HG03196 (cell line): ENCODE results near the gene PRKCQ.

ENCODE experiments used
- ATAC-seq: cut with Tn5 transposase; IDR thresholded peaks from one replicate; pipeline ENCODE4 v1.9.1; 2021; ENCODE audit not compliant: unreplicated experiment

Gene PRKCQ

GRCh38 chr10:6570893-6571292 is 9.2 kb downstream of the PRKCQ start:
- no peak for ATAC-seq

GRCh38 chr10:6569259-6569658 is 10.8 kb downstream of the PRKCQ start:
- ATAC-seq: no peak

DNA sequence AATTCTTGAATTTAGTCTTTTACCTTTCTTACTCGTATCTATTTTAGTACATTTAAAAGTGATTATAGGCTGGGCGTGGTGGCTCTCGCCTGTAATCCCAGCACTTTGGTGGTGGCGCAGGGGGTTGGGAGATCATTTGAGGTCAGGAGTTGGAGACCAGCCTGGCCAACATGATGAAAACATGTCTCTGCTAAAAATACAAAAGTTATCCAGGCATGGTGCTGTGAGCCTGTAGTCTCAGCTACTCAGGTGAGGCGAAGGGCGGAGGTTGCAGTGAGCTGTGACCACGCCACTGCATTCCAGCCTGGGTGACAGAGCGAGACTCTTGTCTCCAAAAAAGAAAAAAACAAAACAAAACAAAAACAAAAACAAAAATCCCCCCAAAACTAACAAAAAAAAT is 12.2 kb downstream of the PRKCQ start:
- no peak for ATAC-seq

DNA sequence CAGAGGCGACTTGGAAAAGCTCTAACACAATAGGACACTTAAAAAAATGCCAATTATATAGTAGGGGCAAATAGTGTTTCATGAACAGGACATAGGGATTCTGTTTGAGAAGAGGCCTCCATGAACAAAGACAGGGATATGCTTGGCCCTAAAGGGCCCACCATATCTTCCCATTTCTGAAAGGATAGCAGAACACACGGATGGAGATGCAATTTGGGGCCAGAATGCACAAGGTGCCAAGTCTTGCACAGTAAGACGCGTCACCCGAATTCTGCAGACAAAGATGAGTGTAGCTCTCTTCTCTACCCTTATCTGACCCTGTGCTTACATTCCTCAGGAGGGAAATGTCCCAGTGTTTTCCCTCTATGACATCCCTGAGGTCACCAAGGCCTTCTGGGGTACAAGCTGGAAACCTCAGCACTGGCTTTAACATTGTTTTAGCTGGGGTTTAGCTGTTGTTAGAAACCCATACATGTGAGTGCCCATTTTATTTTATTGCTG is 12.8 kb downstream of the PRKCQ start:
- no peak for ATAC-seq

GRCh38 chr10:6565588-6565987 is 14.5 kb downstream of the PRKCQ start:
- ATAC-seq: no peak

- ATAC-seq: no peak
Observed at GRCh38 chr10:6564367-6564766, 15.7 kb downstream of the PRKCQ start.

DNA sequence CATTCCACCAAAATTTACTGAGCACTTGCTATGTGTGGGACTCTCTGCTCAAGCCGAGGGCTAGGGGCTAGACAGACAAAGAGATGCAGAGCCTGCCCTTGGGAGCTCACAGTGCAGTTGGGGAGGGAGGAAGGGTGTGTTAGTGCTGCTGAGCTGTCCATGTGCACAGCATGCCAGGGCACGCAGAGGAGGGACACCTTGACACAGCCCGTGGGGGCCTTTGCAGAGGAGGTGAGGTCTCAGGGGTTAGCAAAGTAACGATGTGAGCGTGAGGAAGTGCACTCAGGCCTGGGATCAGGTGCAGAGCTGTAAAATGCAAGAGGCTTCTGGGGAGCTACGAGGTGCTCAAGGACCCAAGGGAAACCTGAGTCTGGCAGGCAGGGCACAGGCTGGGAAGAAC is 16.3 kb downstream of the PRKCQ start:
- ATAC-seq: no peak

- ATAC-seq: no peak
Observed at GRCh38 chr10:6563075-6563474, 17.0 kb downstream of the PRKCQ start.

DNA sequence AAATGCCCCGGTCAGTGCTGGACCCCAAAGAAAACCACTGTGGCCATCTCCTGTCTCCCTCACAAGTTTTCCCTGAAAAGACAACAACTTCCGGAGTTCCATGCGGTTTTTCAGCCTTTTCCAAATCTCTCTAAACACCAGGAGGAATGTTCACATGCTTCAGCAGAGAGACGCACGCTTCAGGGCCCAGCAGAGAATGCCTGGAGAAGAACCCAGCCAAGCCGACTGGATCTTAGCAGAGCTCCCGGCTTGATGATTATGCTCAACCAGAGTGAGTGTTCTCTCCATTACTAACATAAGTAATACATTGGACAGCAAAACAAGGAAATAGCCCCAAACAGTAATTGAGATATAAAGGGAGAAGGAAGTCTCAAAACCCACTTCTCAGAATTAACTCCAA is 17.9 kb downstream of the PRKCQ start:
- ATAC-seq: no peak

GRCh38 chr10:6561552-6561951 is 18.5 kb downstream of the PRKCQ start:
- ATAC-seq: no peak

- no peak for ATAC-seq
Observed at GRCh38 chr10:6558759-6559461, 21.2 kb downstream of the PRKCQ start.

- ATAC-seq: no peak
Observed at GRCh38 chr10:6558272-6558671, 21.8 kb downstream of the PRKCQ start.

GRCh38 chr10:6553937-6554336 is 26.1 kb downstream of the PRKCQ start:
- no peak for ATAC-seq

GRCh38 chr10:6543431-6544005 is 36.6 kb downstream of the PRKCQ start:
- no peak for ATAC-seq

- ATAC-seq: no peak
Observed at GRCh38 chr10:6542999-6543430, 37.1 kb downstream of the PRKCQ start.

DNA sequence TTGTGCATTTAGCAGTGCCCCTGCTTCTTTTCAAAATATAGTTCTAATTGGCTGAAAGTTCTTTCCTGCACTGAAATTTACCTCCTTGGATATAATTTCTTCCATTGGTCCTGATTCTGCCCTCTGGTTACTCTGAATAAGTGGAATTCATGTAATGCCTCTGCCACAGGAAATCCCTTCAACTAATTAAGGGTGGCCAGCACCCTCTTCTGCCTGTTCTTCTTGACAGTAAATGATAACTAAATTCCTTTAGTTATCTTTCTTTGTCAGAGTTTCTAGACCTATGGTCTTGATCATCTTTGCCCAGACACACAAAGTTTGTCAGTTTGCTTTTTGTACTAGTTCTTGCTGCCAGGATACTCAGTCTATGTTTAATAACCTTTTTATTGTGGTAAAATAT is 40.2 kb downstream of the PRKCQ start:
- no peak for ATAC-seq

DNA sequence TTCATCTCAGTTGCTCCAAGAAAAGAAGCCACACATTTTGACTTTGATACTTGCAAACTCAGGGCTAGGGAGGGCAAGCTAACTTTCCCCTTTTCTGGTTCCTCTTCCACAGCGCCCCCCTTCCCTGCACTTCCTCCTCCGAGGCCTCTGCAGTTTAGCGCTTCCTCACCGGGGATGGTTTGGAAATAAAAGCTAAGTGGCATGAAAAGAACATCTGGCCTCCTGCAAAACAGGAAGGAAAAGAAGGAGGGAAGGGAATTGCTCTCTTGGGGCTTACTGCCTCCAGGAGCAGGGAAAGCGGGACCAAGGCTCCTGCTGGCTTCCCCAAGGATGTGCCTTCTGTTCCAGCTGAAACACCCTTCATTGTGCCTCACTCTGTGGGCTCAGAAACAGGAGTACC is 42.3 kb downstream of the PRKCQ start:
- no peak for ATAC-seq

- ATAC-seq: no peak
Observed at GRCh38 chr10:6536102-6536501, 44.0 kb downstream of the PRKCQ start.

- ATAC-seq: no peak
Observed at GRCh38 chr10:6535156-6535764, 44.8 kb downstream of the PRKCQ start.

DNA sequence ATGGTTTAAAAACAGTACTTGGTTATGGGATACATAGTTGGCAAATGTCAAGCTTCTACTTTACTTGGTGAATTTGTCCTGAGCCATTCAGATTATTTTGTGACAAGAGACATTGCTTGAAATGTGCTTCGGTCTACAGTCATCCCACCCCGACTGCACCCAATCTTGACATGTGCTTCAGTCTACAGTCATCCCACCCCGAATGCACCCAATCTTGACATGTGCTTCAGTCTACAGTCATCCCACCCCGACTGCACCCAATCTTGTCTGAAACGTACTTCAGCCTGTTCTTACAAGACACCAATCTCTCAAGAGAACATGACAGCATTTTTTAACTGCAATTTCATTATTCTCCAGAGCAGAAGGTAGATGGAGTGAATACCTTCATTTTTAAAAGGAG is 47.8 kb downstream of the PRKCQ start:
- no peak for ATAC-seq

- no peak for ATAC-seq
Observed at GRCh38 chr10:6530966-6531365, 49.1 kb downstream of the PRKCQ start.

DNA sequence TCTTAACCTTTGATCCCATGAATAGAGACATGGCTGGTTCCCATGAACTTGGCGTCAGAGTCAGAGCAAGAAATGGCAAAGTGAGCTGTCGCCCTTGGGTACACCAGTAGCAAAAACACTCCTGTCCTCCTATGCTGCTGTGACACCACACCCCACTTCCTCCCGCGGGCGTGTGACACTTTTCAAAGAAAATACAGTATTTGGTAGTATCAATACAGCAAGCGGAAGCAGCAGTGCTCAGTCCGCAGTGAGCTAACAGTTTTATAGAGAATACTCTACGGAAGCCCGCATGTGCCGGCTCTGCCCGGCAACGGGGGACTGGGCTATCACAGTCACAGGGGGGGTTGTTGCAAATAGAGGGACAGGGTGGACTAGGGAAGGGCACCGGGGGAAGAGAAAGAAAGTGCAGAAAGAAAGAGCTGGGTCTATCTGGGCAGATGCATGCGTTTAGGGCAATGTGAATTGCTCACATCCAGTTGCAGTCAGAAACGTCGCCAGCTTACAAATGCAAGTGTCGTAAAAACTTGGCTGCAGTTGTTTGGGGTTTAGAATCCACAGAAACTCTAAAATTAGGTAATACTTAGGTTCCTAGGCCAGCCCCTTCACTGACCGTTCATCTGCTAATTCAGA is 49.8 kb downstream of the PRKCQ start:
- no peak for ATAC-seq
